ENCODE results near the gene CEND1.

DNA sequence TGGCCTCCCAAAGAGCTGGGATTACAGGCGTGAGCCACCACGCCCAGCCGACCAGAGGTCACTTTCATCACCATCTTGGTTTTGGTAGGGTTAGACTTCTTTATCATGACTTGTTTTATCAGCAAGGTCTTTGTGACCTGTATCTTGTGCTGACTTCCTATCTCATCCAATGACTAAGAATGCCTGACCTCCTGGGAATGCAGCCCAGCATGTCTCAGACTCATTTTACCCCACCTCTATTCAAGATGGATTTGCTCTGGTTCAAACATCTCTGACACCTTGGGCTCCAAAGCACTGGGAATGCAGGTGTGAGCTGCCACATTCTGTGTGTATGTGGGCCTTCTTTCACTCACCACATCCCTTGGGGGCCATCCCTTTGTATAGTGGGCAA, 47.7 kb downstream of the CEND1 start:
- TF ChIP-seq, protein P1, sequence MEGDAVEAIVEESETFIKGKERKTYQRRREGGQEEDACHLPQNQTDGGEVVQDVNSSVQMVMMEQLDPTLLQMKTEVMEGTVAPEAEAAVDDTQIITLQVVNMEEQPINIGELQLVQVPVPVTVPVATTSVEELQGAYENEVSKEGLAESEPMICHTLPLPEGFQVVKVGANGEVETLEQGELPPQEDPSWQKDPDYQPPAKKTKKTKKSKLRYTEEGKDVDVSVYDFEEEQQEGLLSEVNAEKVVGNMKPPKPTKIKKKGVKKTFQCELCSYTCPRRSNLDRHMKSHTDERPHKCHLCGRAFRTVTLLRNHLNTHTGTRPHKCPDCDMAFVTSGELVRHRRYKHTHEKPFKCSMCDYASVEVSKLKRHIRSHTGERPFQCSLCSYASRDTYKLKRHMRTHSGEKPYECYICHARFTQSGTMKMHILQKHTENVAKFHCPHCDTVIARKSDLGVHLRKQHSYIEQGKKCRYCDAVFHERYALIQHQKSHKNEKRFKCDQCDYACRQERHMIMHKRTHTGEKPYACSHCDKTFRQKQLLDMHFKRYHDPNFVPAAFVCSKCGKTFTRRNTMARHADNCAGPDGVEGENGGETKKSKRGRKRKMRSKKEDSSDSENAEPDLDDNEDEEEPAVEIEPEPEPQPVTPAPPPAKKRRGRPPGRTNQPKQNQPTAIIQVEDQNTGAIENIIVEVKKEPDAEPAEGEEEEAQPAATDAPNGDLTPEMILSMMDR (conservative IDR thresholded peaks at IDR 0.05), result no peak
- no peak for TF ChIP-seq EZH2 (IDR thresholded peaks at IDR 0.05; ENCODE audit: low read depth)

Data from PC-9 (cell line).